Ramos (cell line): ENCODE results near the gene DAPK1.

Experiments
- in situ Hi-C: fragments of 300-500 bp; cut with MboI; formaldehyde crosslinking; loops from one replicate; pipeline ENCODE4 v1.14.3; 2022; ENCODE audit warnings: low sequenced_read_pairs; ENCODE audit not compliant: unreplicated experiment

Gene DAPK1

GRCh38 chr9:87630846-87631245, 133.2 kb downstream of the DAPK1 start:
- in situ Hi-C loops = no loop called here

GRCh38 chr9:87635656-87636501, 138.2 kb downstream of the DAPK1 start:
- in situ Hi-C loops = no loop called here

DNA sequence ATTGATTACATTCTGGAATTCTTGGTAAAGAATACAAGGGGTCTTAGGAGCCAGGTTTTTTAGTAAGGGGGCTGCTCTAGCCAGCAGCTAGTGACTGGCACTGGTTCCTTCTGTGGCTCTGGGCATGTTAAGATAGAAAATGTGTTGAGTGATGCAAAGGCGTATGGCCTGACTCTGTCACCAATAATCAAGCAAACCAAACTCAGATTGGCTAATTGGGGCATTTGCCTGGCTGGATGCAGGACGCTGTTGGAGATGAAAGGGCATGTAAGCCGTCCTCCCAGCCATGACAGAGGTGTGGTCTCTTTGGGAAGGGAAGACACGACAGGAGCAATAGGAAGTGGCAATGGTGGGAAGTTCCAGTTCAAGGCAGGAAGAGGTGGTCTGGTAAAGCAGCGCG, 140.6 kb downstream of the DAPK1 start:
- in situ Hi-C loops = no loop called here

- in situ Hi-C loops = no loop called here
These were observed 142.3 kb downstream of the DAPK1 start for GRCh38 chr9:87639949-87640348.

DNA sequence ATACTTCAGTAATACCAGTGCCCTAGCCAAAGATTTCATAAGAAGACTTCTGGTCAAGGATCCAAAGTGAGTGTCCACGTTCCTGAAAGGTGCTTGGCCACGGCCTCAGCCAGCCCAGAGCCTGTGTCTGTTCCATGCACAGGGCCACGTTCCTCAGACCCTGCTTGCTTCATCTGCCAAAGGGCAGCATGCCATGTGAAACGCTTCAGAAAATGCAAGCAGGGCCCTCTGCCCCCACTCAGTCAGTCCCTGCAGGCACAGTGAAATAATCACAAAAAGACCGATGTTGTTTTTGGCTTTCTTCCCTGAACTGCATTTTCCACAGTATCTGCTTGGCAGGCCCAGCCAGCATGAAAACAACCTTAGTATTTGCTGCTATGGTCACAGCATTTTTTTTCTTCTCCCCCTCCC, 142.7 kb downstream of the DAPK1 start:
- in situ Hi-C loops = no loop called here

GRCh38 chr9:87641067-87641466, 143.4 kb downstream of the DAPK1 start:
- in situ Hi-C loops = no loop called here

DNA sequence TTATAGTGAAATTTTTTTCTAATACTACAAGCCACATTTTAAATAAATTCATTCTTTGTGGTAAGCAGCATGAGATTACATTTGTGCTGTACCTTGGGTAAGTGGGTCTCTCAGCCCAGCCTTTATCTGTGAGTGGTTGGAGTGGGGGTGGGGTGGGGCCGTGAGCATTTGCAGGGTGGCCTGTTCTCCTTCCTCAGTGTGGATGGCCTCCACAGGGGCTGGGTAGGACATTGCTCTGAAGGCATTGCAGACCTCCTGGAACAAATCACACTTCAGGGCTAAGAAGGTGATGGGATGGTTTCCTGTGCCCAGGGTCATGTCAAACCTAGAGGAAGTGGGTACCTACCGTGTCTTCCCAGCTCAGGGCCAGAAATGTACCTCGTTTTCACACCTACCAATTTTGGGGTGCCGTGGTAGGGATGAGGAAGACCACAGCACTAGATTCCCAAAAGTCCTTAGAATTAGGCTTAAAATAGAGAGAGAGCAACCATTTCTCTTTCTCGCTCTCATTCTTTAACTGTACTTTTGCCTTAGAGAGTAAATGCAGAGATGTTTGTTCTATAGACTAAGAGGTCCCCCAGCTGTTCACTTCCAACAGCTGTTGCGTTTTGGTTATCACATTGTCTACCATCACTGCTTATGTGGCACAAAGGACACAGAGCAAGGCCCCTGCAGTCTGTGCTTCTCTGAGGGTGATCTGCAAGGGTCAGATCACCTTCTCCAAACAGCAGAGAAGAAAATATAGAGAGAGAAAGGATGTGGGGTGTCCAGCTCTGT, 144.9 kb downstream of the DAPK1 start:
- in situ Hi-C loops = no loop called here

GRCh38 chr9:87643107-87643650, 145.5 kb downstream of the DAPK1 start:
- in situ Hi-C loops = no loop called here

GRCh38 chr9:87643778-87644570, 146.3 kb downstream of the DAPK1 start:
- in situ Hi-C loops = no loop called here

GRCh38 chr9:87644659-87645058, 147.0 kb downstream of the DAPK1 start:
- in situ Hi-C loops = no loop called here

DNA sequence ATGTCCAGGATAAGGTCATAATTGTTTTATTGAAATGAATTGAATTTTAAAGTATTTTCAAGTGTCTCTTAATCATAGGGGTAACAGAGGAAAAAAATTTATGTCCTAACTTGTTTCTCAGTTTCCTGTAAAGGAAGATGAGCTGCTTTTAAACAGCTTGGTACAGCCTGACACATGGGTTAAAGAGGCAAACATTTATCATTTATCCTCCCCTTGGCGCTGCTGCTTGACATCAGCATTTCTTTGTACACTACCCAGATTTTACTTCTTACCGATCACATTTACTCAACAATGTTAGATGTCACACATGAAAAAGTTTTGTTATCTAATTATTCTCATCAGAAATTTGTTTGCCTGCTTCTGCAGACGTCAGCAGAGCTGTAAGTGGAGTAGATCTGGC, 148.9 kb downstream of the DAPK1 start:
- in situ Hi-C loops = no loop called here

DNA sequence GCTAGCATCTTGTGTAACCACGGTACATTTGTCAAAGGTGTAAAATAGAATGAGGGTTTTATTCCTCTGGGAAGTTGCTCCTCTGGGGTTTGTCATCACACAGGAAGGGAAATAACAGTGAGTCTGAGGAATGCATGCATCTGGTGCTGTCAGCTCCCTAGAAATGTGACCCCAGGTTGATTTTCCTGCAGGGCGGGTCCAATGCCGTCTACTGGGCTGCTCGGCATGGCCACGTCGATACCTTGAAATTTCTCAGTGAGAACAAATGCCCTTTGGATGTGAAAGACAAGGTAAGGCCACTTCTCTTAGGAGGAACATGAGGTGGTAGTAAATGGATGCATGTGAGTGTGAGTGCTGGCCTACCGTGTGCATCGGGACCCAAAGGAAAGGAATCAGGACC, 149.4 kb downstream of the DAPK1 start:
- in situ Hi-C loops = no loop called here

DNA sequence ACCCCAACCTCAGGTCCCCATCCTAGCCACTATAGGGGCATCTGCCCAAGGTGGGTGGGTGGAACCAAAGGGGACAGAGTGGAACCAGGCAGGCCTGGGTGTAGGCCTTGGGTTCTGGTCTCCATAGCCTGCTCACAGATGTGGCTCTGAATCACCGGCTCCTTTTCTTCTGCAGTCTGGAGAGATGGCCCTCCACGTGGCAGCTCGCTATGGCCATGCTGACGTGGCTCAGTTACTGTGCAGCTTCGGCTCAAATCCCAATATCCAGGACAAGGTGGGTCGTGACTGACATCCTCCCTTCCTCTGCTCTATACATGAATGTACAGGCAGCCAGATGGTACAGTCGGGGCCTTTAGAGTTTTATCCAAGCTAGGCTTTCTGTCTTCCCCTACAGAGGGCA, 150.9 kb downstream of the DAPK1 start:
- in situ Hi-C loops = no loop called here

- in situ Hi-C loops = no loop called here
These were observed 153.1 kb downstream of the DAPK1 start for GRCh38 chr9:87650611-87651295.

GRCh38 chr9:87651431-87651830, 153.8 kb downstream of the DAPK1 start:
- in situ Hi-C loops = no loop called here

DNA sequence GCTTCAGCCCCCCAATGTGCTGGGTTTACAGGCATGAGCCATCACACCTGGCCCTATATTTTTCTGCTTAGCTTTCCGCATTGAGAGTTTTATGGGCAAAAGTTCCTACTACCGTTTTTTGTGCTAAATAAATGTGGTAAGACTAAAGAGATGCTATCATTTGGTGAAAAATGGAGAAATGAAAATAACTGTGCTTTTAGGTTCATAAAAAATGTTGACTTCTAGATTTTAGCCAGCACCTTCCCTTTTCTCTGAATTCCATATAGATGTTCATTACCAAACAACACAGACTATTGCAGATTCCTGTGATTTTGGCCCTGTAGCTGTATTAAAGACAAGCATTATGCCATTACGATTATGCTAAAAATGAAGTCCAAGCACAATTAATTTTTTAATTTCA, 156.3 kb downstream of the DAPK1 start:
- in situ Hi-C loops = no loop called here

DNA sequence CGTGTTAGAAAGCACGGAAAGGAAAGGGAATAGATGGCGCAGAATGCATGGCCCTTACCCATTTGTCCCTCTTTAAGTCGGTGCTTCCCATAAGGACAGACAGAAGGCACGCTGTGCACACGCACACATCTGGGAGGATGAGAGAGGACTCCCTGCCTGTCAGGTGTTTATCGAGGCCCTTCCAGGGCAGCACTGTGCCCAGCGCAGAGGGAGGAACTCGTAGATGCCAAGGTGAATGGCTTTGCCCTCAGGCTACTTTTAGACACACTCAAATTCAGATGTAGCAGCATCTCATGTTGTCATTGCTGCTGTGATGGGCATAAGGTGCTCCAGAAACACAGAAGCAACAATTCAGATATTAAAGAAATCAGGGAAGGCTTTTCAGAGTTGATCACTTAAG, 158.1 kb downstream of the DAPK1 start:
- in situ Hi-C loops = no loop called here

GRCh38 chr9:87656485-87656884, 158.8 kb downstream of the DAPK1 start:
- in situ Hi-C loops = no loop called here

DNA sequence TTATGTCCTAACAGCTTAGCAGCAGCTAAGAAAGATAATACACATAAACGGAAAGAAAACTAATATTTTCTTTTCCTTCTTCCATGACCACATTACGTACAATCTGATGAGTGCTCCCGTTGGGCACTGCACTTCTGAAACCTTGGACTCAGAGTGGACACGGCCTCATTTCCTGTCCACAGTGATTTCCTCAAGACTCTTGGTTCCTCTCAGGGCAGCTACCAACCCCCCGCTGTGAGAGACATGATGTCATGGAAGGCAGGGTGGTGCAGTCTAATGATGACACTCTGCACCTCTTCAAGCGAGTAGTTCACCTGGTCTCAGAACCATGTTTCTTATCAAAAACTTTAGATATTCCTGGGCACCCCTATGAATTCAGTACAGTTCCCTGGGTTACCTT, 159.5 kb downstream of the DAPK1 start:
- in situ Hi-C loops = no loop called here

DNA sequence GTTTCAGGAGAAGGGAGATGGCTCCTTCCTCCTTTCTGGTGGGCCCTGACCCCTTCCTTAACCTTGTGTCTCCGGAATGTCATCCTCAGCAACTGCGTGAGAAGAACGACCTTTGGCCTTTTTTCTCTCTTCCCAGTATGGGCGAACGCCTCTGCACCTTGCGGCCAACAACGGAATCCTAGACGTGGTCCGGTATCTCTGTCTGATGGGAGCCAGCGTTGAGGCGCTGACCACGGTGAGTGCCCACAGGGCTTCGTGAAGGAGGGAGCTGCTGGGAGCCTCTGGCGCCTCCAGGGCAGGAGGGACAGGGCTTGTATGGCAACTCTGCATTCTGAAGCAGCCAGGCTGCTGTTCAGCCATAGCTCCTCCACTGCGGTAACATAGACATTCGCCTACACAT, 160.2 kb downstream of the DAPK1 start:
- in situ Hi-C loops = no loop called here
